Measurements from ENCODE around the gene SYNM. TPM values are rescaled to one million over a fixed set of nuclear protein-coding genes. Genes with fewer than 3 reads are reported as not detected.

The SYNM gene
- total and polyA plus RNA-seq, 2 donors from 2014 or later, result 4.5 to 23.2 TPM

- FAIRE-seq, result no peak
- H3K4me1 ChIP-seq (ENCODE audit: control insufficient read depth in 2 of 3, insufficient read depth in 2 of 3, low read depth in 1 of 3, low read length in 3 of 3), result no peaks in the 10 kb centered on the region
- no peak overlapping the region for H3K4me3 ChIP-seq (ENCODE audit: low read length in 3 of 3)
These were observed 26.7 kb downstream of the SYNM start for GRCh38 chr15:99131441-99132023.

DNA sequence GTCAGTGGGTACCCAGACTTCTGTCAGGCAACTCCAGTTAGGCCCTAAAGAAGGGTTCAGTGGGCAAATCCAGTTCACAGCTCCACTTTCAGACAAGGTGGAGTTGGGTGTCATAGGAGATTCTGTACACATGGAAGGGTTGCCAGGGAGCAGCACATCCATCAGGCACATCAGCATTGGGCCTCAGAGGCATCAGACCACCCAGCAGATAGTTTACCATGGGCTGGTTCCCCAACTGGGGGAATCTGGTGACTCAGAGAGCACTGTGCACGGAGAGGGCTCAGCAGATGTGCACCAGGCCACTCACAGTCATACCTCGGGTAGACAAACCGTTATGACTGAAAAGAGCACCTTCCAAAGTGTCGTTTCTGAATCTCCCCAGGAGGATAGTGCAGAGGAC is 27.2 kb downstream of the SYNM start:
- intact Hi-C loops (cut with DNase I), result no loop called here
- no peak for FAIRE-seq
- TF ChIP-seq, protein P1, sequence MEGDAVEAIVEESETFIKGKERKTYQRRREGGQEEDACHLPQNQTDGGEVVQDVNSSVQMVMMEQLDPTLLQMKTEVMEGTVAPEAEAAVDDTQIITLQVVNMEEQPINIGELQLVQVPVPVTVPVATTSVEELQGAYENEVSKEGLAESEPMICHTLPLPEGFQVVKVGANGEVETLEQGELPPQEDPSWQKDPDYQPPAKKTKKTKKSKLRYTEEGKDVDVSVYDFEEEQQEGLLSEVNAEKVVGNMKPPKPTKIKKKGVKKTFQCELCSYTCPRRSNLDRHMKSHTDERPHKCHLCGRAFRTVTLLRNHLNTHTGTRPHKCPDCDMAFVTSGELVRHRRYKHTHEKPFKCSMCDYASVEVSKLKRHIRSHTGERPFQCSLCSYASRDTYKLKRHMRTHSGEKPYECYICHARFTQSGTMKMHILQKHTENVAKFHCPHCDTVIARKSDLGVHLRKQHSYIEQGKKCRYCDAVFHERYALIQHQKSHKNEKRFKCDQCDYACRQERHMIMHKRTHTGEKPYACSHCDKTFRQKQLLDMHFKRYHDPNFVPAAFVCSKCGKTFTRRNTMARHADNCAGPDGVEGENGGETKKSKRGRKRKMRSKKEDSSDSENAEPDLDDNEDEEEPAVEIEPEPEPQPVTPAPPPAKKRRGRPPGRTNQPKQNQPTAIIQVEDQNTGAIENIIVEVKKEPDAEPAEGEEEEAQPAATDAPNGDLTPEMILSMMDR (IDR thresholded peaks at IDR 0.05; ENCODE audit: borderline replicate concordance, extremely low read depth, insufficient read depth), result no peak
- no peak for DNase-seq
- H3K9me3 ChIP-seq (ENCODE audit: control insufficient read depth in 2 of 3, insufficient read depth in 1 of 3, low read length in 3 of 3), result no peaks in the 10 kb centered on the region
- no peak overlapping the region for H3K4me3 ChIP-seq (ENCODE audit: low read length in 3 of 3)
- H3K27me3 ChIP-seq (ENCODE audit: control insufficient read depth, insufficient read depth, low read length), result no peaks in the 10 kb centered on the region
- no peak overlapping the region for H3K9ac ChIP-seq (ENCODE audit: low read length in 3 of 3)
- no peaks in the 10 kb centered on the region for H3K4me1 ChIP-seq (ENCODE audit: control insufficient read depth in 2 of 3, insufficient read depth in 2 of 3, low read depth in 1 of 3, low read length in 3 of 3)
- peaks cover 0 to 6% (median 0%) of the 10 kb centered on the region in 3 donors for H3K36me3 ChIP-seq (ENCODE audit: control insufficient read depth in 2 of 3, insufficient read depth in 3 of 3, low read length in 3 of 3)
- H3K27ac ChIP-seq (ENCODE audit: low read depth in 2 of 2, low read length in 2 of 2), result no peak overlapping the region

More at GRCh38 chr15:99131441-99132023, 26.7 kb downstream of the SYNM start:
- H3K27me3 ChIP-seq (ENCODE audit: control insufficient read depth, insufficient read depth, low read length), result no peaks in the 10 kb centered on the region
- no peak overlapping the region for H3K27ac ChIP-seq (ENCODE audit: low read depth in 2 of 2, low read length in 2 of 2)
- peak in 1 of 5 donors; percentile 66 for DNase-seq
- TF ChIP-seq, protein P1 (IDR thresholded peaks at IDR 0.05; ENCODE audit: borderline replicate concordance, extremely low read depth, insufficient read depth), result no peak
- H3K9me3 ChIP-seq (ENCODE audit: control insufficient read depth in 2 of 3, insufficient read depth in 1 of 3, low read length in 3 of 3), result no peaks in the 10 kb centered on the region
- peaks cover 0 to under 1% (median 0%) of the 10 kb centered on the region in 3 donors for H3K36me3 ChIP-seq (ENCODE audit: control insufficient read depth in 2 of 3, insufficient read depth in 3 of 3, low read length in 3 of 3)
- no peak overlapping the region for H3K9ac ChIP-seq (ENCODE audit: low read length in 3 of 3)
- intact Hi-C loops (cut with DNase I), result no loop called here

GRCh38 chr15:99132634-99133287 is 27.9 kb downstream of the SYNM start:
- TF ChIP-seq, protein P1 (IDR thresholded peaks at IDR 0.05; ENCODE audit: borderline replicate concordance, extremely low read depth, insufficient read depth), result no peak
- no peak overlapping the region for H3K27ac ChIP-seq (ENCODE audit: low read depth in 2 of 2, low read length in 2 of 2)
- no peaks in the 10 kb centered on the region for H3K27me3 ChIP-seq (ENCODE audit: control insufficient read depth, insufficient read depth, low read length)
- FAIRE-seq, result no peak
- H3K9ac ChIP-seq (ENCODE audit: low read length in 3 of 3), result no peak overlapping the region
- intact Hi-C loops (cut with DNase I), result no loop called here
- no peaks in the 10 kb centered on the region for H3K9me3 ChIP-seq (ENCODE audit: control insufficient read depth in 2 of 3, insufficient read depth in 1 of 3, low read length in 3 of 3)
- H3K4me1 ChIP-seq (ENCODE audit: control insufficient read depth in 2 of 3, insufficient read depth in 2 of 3, low read depth in 1 of 3, low read length in 3 of 3), result no peaks in the 10 kb centered on the region
- peaks cover 0 to 7% (median 0%) of the 10 kb centered on the region in 3 donors for H3K36me3 ChIP-seq (ENCODE audit: control insufficient read depth in 2 of 3, insufficient read depth in 3 of 3, low read length in 3 of 3)
- H3K4me3 ChIP-seq (ENCODE audit: low read length in 3 of 3), result no peak overlapping the region
- peak in 1 of 5 donors; percentile 36 for DNase-seq

All from kidney (tissue), 14 donors.